Mucosa of rectum (tissue), 2 donors: ENCODE data around the gene IP6K1.

Source experiments
- H3K27ac ChIP-seq, 2 donors: one replicate each; pipeline ENCODE4 v1.7.0; 2013; ENCODE audit warnings: inconsistent platforms in 2 of 2, low read depth in 2 of 2, low read length in 2 of 2
- H3K27me3 ChIP-seq, 2 donors: one replicate each; pipeline ENCODE4 v1.7.0; 2013; ENCODE audit warnings: low read length in 2 of 2; ENCODE audit not compliant: control insufficient read depth in 2 of 2, insufficient read depth in 2 of 2
- H3K36me3 ChIP-seq, 2 donors: one replicate each; pipeline ENCODE4 v1.7.0; 2013; ENCODE audit warnings: low read length in 2 of 2; ENCODE audit not compliant: control insufficient read depth in 2 of 2, insufficient read depth in 2 of 2
- H3K4me1 ChIP-seq, 2 donors: one replicate each; pipeline ENCODE4 v1.7.0; 2013; ENCODE audit warnings: low read length in 2 of 2, mild to moderate bottlenecking in 1 of 2; ENCODE audit not compliant: control insufficient read depth in 2 of 2, insufficient read depth in 2 of 2
- H3K4me3 ChIP-seq, 2 donors: one replicate each; pipeline ENCODE4 v1.7.0; 2013; ENCODE audit warnings: low read length in 2 of 2
- H3K9ac ChIP-seq, 2 donors: one replicate each; pipeline ENCODE4 v1.7.0; 2013; ENCODE audit warnings: low read length in 2 of 2, low read depth in 1 of 2, mild to moderate bottlenecking in 1 of 2
- H3K9me3 ChIP-seq, 2 donors: one replicate each; pipeline ENCODE4 v1.7.0; 2013; ENCODE audit warnings: low read length in 2 of 2; ENCODE audit not compliant: control insufficient read depth in 2 of 2
- donor health status: healthy.
- donor health status: Normal muscosa, but diverticular disease.

IP6K1 gene

DNA sequence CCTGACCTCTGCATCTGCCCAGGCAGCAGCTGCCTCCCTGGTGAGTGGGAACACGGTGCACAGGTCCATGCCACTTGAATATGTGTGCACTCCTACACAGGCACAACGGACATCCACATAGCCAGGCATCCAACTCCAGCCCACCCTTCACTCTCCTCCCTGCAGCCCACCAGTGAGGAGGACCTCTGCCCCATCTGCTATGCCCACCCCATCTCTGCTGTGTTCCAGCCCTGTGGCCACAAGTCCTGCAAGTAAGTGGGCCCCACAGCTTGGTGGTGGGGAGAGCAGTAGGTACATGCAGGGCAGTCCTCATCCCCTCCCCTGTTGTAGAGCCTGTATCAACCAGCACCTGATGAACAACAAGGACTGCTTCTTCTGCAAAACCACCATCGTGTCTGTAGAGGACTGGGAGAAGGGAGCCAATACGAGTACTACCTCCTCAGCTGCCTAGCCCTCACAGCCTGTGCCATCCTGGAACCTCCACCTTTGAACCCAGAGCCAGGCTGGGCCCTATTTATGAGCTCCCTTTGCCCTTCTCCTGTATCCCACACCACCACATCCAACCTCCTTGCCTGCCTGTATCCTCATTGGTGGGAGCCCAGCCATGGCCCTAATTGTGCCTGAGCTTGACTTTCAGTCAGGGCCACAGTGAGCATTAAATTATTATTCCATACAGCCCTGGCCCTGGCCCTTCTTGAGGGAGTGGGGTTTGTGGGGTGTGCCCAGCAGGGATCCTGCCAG, 65.3 kb downstream of the IP6K1 start:
- Histone ChIP-seq H3K36me3 (peaks cover 20 to 30% of the 10 kb centered on the region in 2 donors), H3K4me1 (peaks cover 36 to 38% of the 10 kb centered on the region in 2 donors), H3K27ac (no peak overlapping the region), H3K27me3 (no peaks in the 10 kb centered on the region), H3K4me3 (no peak overlapping the region), H3K9ac (no peak overlapping the region), H3K9me3 (no peaks in the 10 kb centered on the region)

GRCh38 chr3:49719214-49719884, 67.0 kb downstream of the IP6K1 start, which contains the start of gene AMIGO3:
Gene AMIGO3, minus strand, starts transcription at chr3:49719684. Its CDS starts 219 bp downstream, at chr3:49719465.
- Histone ChIP-seq H3K9ac (peak within 1 kb of the TSS; percentile 56 to 63), H3K27me3 (no peaks in the 10 kb centered on the region), H3K36me3 (peaks cover 23 to 25% of the 10 kb centered on the region in 2 donors), H3K4me3 (peak within 1 kb of the TSS; percentile 87 to 89), H3K27ac (peak within 1 kb of the TSS; percentile 37 to 65), H3K4me1 (peaks cover 27% of the 10 kb centered on the region in 2 donors), H3K9me3 (no peaks in the 10 kb centered on the region)

DNA sequence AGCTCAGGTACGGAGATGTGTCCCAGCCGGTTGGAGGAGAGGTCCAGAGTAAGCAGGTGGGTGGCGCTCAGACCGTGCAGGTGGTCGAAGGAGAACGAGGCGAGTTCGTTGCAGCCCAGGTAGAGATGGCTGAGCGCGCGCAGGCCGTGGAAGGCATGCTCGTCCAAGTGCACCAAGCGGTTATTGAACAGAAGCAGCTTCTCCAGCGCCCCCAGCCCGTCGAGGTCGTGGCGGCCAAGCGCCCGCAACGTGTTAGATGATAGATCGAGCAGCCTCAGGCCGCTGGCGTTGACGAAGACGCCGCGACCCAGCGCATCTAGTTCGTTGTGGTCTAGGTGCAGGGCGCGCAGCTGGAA, 67.5 kb downstream of the IP6K1 start:
- H3K4me1 ChIP-seq, result peaks cover 25 to 27% of the 10 kb centered on the region in 2 donors
- peaks cover 23 to 25% of the 10 kb centered on the region in 2 donors for H3K36me3 ChIP-seq
- no peaks in the 10 kb centered on the region for H3K27me3 ChIP-seq
- H3K4me3 ChIP-seq, result peak overlapping the region; percentile 87 to 89
- H3K27ac ChIP-seq, result peak overlapping the region in 1 of 2 donors; percentile 65
- H3K9ac ChIP-seq, result peak overlapping the region; percentile 56 to 63
- no peaks in the 10 kb centered on the region for H3K9me3 ChIP-seq

GRCh38 chr3:49717959-49718857, 68.1 kb downstream of the IP6K1 start:
- H3K4me3 ChIP-seq, result peak overlapping the region; percentile 87 to 89
- peaks cover 23 to 25% of the 10 kb centered on the region in 2 donors for H3K36me3 ChIP-seq
- no peak overlapping the region for H3K27ac ChIP-seq
- H3K9me3 ChIP-seq, result no peaks in the 10 kb centered on the region
- peak overlapping the region in 1 of 2 donors; percentile 56 for H3K9ac ChIP-seq
- H3K27me3 ChIP-seq, result no peaks in the 10 kb centered on the region
- H3K4me1 ChIP-seq, result peaks cover 24 to 26% of the 10 kb centered on the region in 2 donors

DNA sequence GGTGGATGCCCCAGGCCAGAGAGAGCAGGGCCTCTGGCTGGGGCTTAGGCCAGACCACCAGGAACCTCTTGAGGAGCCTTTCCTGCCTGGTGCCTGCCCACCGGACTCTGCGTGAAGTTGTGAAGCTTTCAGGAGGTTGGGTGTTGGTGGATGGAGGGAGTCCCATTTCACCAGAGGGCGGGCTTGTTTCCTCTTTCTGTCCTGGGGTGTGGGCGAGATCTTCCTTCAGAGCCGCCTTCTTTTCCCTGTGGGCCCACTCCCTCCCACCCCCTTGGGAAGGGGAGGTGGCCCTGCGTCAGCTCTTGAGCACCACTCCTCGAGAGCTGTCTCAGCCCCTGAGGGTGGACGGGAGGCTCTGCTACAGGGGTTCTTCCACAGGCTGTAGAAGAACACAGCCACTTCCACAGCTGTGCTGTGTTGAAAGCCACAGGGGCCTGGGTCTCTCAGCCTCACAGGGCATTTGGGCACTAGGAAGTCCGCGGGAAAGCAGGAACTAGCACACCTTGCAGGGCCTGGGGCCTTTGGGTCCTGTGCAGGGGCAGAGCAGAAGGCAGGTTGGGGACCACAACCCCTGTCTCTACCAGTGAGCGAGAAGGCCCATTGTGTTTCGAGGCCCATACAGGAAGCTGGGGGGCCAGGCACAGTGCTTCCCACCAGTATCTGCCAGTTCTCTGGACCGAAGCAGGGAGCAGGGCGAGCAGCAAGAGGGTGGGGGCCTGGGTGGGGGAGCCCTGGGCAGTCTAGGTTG, 69.0 kb downstream of the IP6K1 start:
- H3K27ac ChIP-seq, result no peak overlapping the region
- peaks cover 16 to 18% of the 10 kb centered on the region in 2 donors for H3K4me1 ChIP-seq
- no peaks in the 10 kb centered on the region for H3K27me3 ChIP-seq
- no peak overlapping the region for H3K4me3 ChIP-seq
- no peak overlapping the region for H3K9ac ChIP-seq
- H3K9me3 ChIP-seq, result no peaks in the 10 kb centered on the region
- H3K36me3 ChIP-seq, result peaks cover 23 to 24% of the 10 kb centered on the region in 2 donors

GRCh38 chr3:49716691-49717210, 69.6 kb downstream of the IP6K1 start:
- H3K27ac ChIP-seq, result no peak overlapping the region
- H3K9ac ChIP-seq, result no peak overlapping the region
- H3K4me3 ChIP-seq, result no peak overlapping the region
- H3K4me1 ChIP-seq, result peaks cover 12 to 13% of the 10 kb centered on the region in 2 donors
- peaks cover 20 to 22% of the 10 kb centered on the region in 2 donors for H3K36me3 ChIP-seq
- H3K9me3 ChIP-seq, result no peaks in the 10 kb centered on the region
- H3K27me3 ChIP-seq, result no peaks in the 10 kb centered on the region

GRCh38 chr3:49716169-49716568, 70.2 kb downstream of the IP6K1 start:
- Histone ChIP-seq H3K4me3 (no peak overlapping the region), H3K9me3 (no peaks in the 10 kb centered on the region), H3K27me3 (no peaks in the 10 kb centered on the region), H3K4me1 (peaks cover 12 to 13% of the 10 kb centered on the region in 2 donors), H3K27ac (no peak overlapping the region), H3K9ac (no peak overlapping the region), H3K36me3 (peaks cover 15 to 16% of the 10 kb centered on the region in 2 donors)

DNA sequence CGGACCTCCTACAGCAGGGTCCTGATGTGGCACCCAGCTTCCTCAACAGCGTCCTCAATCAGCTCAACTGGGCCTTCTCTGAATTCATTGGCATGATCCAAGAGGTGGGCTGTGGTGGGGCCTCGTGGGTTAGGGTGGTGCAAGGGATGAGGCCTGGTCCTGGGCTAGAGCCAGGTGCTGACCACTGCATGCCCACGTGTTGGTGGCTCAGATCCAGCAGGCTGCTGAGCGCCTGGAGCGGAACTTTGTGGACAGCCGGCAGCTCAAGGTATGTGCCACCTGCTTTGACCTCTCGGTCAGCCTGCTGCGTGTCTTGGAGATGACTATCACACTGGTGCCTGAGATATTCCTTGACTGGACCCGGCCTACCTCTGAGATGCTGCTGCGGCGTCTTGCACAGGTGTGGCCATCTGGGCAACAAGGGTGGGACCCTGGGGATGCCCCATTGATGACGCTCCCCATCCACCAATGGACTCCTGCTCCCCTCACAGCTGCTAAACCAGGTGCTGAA, 70.7 kb downstream of the IP6K1 start:
- Histone ChIP-seq H3K27me3 (no peaks in the 10 kb centered on the region), H3K4me1 (peaks cover 10 to 13% of the 10 kb centered on the region in 2 donors), H3K27ac (no peak overlapping the region), H3K36me3 (peaks cover 10 to 11% of the 10 kb centered on the region in 2 donors), H3K4me3 (no peak overlapping the region), H3K9ac (no peak overlapping the region), H3K9me3 (no peaks in the 10 kb centered on the region)
